GM19351 (cell line): ENCODE results near the gene IL1RAPL1.

ENCODE experiments used
- ATAC-seq: cut with Tn5 transposase; IDR thresholded peaks from one replicate; pipeline ENCODE4 v1.9.1; 2021; ENCODE audit warnings: mild to moderate bottlenecking, moderate library complexity; ENCODE audit not compliant: unreplicated experiment

The IL1RAPL1 gene

DNA sequence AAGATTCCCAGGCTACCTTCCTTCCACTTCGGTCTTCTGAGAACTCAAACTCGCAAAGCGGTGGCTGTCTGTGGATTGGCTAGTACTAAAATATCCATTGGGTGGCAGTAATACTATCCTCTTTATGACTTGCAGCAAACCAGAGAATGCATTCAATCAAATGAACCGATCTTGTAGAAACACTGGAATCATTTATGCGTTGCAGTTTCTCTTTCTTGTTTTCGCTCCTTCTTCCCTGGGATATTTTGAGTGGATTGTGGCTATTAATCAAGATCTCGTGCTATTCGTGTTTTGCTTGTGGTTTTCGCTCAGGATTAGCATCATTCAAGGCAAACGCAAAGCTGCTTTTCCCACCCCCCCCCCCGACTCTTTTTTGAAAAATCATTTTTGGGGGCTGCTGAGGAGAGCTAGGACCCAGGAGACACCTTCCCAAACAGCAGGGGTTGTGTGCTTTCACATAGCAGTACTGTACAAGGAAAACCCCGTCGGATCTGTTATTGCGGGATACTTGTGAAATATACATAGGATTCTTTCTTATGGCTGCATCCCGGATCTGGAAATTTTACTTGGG, at the start of gene IL1RAPL1:
Gene IL1RAPL1 (plus strand): TSS at position 466 of the 571 bp plus-strand sequence.
- ATAC-seq: no peak

GRCh38 chrX:28542791-28543190, 44.5 kb upstream of the IL1RAPL1 start:
- ATAC-seq: no peak

DNA sequence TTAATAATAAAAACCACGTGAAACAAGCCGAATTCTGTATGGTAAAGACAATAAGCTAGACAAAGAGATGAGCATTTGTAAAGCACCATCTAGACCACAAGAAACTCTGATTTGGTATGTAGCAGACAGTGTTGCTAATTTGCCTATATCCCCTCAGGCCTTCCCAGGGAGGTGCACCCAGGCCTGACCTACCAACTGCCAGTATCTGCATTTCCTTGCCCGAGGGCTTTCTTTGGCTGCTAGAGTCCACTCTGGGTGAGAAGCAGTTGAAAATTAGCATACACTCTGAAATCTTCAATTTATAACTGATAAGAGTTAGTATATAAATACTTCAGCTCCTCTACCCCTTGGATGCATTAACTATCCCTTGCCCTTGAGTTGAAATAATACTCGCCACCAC, 37.4 kb upstream of the IL1RAPL1 start:
- no peak for ATAC-seq

DNA sequence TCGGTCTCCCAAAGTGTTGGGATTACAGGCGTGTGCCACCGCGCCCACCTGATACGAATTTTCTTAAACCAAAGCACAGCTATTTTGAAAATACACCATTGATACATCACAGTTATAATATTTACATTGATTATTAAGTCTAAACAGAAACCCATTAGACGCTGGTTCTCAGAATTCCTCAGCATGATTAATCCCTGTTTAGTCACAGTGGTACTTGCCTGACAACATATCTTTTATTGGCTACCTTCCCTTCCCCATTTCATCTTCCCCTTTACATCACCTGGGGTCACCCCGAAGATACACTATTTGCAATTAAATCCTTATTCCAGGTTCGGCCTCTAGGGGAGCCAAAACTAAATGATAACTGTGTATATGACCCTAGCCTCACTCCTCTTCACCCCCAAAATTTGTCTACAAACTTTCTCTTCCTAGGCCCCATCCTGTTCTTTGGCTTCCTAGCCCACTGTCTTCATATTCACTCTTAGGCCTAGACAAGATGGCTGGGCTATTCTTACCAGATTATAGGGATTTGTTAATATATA, 36.8 kb upstream of the IL1RAPL1 start:
- ATAC-seq: no peak

- no peak for ATAC-seq
These were observed 34.9 kb upstream of the IL1RAPL1 start for GRCh38 chrX:28552322-28552721.

DNA sequence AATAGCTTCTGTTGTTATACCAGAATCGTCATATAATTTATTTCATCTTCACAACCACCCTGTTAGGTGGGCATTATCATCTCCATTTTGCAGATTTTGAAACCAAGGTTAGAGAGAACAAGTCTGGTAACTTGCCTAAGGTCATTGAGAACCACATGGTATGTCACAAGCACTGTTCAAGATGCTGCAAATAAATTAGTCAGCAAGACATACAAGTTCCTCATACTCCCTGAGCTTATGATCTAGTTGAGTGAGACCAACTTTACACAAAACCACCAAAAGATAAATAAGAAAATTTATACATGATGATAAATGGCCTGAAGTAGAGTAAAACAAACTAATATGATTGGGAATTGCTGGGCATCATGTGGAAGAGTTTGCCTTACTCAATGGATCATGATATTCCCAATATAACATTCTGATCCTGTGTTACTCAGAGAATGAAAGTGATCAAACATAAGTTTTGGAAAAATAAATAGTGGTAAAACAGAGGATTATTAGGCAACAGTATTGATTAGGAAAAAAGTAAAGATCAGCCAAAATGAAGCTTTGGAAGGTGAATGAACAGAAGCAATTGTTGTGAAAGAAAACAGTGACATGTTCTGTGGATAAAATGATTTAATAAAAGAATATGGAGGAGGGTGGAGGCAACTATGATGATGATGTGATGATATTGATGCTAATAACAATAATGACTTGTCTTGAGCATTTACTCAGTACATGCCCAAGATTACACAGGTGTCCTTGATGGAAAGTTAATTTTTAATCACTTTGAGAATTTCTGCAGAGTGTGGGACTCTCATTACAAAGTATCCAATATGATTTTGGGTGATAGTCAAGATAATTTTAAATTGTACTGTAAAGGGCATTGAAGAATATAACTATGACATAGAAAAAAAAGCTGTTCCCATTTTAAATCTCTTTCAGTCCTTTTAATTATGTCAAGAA, 34.1 kb upstream of the IL1RAPL1 start:
- no peak for ATAC-seq

DNA sequence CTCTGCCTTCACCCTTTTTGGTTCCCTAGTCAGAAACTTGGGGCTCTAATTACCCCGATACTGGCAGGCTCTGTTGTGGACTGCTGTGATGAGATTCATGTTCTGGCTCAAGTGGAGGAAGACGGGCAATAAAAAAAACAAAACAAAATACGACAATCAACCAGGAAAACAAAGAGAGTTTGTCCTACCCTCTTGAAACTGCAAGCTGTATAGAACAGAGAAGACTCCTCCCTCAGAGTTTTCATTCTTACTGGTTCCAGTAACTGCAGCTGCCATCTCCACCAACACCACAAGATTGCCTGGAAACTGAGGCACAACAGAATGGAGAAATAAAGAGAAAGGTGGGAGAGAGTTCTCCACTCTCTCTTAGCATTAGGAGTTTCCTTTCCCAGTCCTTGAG, 11.1 kb upstream of the IL1RAPL1 start:
- ATAC-seq: no peak

DNA sequence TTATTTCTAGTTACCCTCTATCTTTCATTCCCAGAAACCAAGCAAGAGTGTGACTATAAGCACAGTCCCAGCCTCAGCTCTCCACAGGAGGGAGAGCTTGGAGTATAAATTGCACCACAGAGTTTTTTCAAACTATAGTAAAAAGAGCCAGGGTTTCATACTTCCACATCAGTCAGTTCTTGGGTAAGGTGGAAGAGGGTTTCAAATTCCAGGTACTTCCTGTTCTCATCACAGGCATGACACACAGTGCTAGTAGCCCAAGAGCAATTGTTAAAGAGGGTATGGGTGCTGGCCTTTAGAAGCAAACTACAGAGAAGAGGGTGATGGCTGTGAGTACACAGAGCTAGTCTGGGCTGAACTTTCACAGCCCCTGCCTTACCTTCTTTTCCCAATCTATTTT, 5.7 kb upstream of the IL1RAPL1 start:
- no peak for ATAC-seq

DNA sequence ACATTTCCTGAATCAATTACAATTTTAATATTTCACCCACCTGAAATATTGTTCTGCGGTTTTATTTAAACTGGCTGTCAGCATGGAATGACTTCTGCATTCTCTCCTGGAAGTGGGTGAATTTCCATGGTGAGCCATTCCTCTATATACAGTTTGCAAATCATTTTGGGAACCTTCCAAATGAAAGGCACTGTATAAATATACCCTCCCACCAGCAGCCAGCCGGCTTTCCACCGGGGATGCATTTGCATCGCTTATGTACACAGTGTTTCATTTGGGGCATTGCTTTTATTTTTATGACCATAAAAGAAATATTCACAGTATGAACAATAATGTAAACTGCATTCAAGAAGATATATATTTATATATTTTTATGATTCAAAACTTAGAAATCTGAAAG, 4.7 kb upstream of the IL1RAPL1 start:
- no peak for ATAC-seq

DNA sequence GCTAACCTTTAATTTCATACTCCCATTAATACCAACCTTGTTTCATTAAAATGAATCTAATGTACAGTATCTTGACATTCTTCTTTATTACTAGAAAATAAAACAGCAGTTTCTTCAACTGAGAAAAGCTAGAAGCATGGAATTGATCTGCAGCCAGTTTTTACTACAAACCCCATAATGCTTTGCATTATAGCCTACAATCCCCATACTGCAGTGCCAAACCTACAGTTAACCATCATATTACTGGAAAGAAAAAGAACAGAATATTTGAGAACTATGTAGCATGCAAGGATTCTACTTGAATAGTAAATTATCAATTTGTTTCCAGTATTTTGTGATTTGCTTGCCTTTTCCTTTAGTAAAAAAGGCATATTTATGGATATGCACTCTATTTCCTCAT, 3.2 kb upstream of the IL1RAPL1 start:
- no peak for ATAC-seq

DNA sequence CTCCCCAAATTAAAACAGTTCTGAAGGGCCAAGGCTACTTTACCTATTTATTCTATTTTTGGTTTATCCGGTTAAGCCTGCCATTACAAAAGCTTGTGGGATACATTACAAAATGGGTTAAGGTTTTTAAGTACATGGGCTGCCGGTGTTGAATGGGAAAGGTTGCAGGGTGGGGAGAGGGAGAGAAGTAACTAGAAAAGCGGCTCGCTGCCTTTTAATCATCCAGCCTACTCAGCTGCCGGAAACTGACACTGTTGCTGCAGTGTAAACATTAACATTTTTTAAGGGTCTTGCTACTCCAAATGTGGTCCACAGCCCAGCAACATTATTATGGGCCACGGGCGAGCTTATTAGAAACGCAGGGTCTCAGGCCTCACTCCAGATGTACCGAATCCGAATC, 1.5 kb upstream of the IL1RAPL1 start:
- ATAC-seq: no peak

DNA sequence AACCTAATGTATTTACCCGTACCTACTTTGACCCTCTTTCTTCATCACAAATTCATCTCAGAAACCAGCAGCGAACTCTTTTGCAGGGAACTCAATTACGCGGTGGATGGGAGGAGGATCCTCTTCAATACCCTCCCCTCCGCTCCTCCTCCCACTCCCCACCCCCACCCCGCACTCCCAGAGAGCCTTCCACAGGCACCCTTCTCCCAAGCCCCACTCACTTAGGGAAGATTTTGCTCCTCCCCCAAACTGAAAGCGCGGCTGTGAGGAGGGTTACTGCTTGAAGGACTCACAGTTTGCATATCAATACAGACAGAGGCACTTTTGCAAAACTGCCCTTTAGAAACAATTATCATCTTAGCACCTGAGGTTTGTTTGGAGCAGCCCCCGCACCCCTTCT, 960 bp upstream of the IL1RAPL1 start:
- ATAC-seq: no peak

DNA sequence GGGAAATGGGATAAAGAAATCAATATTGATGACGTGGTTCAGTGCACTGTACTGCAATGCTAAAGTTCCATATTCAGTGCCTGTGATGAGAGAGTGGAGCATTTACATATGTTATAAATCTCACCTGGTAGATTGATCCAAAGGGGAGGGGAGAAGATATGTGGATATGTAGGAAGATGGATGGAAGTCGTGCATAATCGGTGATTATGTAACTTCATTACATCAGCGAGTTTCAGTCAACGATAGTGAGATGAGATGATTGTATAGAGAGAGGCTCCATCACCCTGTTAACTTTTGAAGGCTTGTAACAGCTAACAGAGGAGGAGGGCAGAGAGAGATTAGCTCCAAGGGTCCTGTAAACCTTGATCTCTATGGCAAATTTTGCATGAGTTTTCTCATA, 1.8 kb downstream of the IL1RAPL1 start:
- no peak for ATAC-seq

GRCh38 chrX:28590396-28590795, 3.1 kb downstream of the IL1RAPL1 start:
- no peak for ATAC-seq

- ATAC-seq: no peak
These were observed 4.3 kb downstream of the IL1RAPL1 start for GRCh38 chrX:28591542-28591941.

GRCh38 chrX:28595346-28595745, 8.1 kb downstream of the IL1RAPL1 start:
- no peak for ATAC-seq

- ATAC-seq: no peak
These were observed 12.7 kb downstream of the IL1RAPL1 start for GRCh38 chrX:28599957-28600356.

GRCh38 chrX:28609003-28609402, 21.8 kb downstream of the IL1RAPL1 start:
- no peak for ATAC-seq

GRCh38 chrX:28609917-28610613, 22.8 kb downstream of the IL1RAPL1 start:
- ATAC-seq: no peak

GRCh38 chrX:28610746-28611145, 23.5 kb downstream of the IL1RAPL1 start:
- no peak for ATAC-seq

DNA sequence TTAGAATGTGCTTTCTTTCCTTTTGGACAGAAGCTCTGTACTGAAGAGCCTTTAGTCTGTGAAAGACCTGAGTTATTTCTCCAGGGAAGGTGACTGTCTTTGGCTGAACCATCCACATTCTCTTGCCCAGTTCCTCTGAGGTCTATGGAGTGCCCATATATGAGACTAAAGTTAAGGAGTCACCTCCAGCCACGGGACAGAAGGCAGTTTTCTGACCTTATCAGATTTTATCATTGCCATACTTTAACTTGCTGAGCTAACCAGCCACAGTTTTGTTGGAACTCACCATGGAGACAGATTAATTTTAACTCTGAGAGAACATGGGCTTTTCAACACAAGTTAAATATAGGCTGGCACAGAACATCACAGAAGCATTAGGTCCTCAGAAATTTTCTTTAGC, 26.3 kb downstream of the IL1RAPL1 start:
- no peak for ATAC-seq

DNA sequence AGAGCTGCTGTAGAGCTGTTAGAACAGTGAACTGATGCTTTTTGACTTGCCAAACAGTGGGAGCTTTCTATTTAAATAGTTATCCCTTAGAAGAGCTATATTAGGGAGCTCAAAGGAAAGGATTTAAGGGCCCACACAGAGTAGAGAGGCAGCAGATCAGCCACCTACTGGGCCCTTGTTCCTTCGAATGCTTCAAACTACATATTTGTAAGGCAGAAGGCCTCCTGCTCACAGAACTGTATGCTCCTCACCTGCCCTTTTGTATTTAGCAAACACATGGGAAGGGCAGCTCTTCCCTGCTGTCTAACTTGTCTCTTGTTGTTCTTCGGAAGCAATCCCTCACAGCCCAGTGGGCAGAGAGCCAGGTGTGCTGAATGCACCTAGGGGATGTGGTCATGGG, 38.0 kb downstream of the IL1RAPL1 start:
- no peak for ATAC-seq
